ENCODE measurements around the gene E2F6. TPM values are rescaled to one million over a fixed set of nuclear protein-coding genes. Genes with fewer than 3 reads are reported as not detected.

The E2F6 gene
- 7.4 and 9.4 TPM in 2 replicates for total RNA-seq

GRCh38 chr2:11465485-11466306 lies at the start of gene E2F6:
E2F6 (minus strand) TSS chr2:11466161; CDS start chr2:11465879, 282 bp downstream.

Other genes starting within 250 kb of the E2F6 start
- gene ROCK2, start 121.5 kb downstream of the E2F6 start, total RNA-seq = 36.7 and 38.8 TPM in 2 replicates
- gene GREB1, start 67.9 kb upstream of the E2F6 start, total RNA-seq = 0.47 and 0.60 TPM in 2 replicates
- gene NTSR2, start 204.0 kb upstream of the E2F6 start, total RNA-seq = under 0.01 TPM in 1 of 2 replicates, not detected in the other

Measured in bronchial smooth muscle cell (primary cell).